ENCODE measurements around the gene CYTH3.

CYTH3 gene

DNA sequence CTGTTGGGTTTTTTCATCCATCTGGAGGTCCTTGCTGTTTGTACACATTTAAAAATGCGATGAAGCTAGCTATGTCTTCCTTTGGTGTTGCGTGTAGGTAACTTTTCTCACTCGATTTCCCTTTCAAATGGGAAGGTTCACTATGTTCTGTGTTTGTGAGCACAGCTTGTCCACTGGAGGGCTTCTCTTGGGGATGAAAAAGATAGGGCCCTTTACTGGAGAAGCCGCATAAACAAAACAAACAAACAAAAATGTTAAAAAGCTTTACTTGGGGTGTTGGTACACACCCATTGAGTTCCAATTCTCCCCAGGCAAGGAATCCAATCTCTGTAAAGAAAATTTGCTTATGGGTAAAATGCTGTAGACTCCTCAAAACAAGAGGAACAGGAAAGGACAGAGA, 23.4 kb downstream of the CYTH3 start:
- Histone ChIP-seq H3K27ac (ENCODE audit: insufficient read depth, low read length, poor library complexity, severe bottlenecking) (no peak overlapping the region), H3K9me3 (ENCODE audit: control insufficient read depth, low read length) (no peaks in the 10 kb centered on the region), H3K36me3 (ENCODE audit: control insufficient read depth, insufficient read depth, low read length) (no peaks in the 10 kb centered on the region), H3K4me1 (ENCODE audit: control insufficient read depth, insufficient read depth, low read length, poor library complexity, severe bottlenecking) (no peaks in the 10 kb centered on the region), H3K27me3 (replicated peaks; ENCODE audit: control insufficient read depth, insufficient read depth, low read length, poor library complexity, severe bottlenecking) (no peaks in the 10 kb centered on the region), H3K4me3 (ENCODE audit: insufficient read depth, low read depth, low read length, poor library complexity, severe bottlenecking) (no peak overlapping the region)
- no peak for DNase-seq

DNA sequence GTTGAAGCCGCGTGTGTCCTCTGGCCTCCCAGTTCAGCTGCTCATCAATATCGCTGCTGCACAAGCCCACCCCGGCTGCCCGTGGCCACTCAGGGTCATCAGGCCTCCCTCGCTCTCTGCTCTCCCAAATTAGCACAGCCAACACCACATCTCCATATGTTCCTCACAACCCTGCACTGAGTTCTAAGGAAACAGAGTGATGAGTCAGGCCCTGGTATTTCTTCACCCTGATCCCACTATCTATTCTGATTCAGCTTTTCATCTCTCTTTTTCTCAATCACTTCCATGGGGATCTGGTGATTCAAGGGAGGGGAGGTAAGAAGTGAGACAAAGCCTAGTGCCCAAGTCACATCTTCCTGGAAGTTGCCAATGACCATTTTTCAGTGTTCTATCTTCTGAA, 23.8 kb downstream of the CYTH3 start:
- DNase-seq: no peak
- Histone ChIP-seq H3K36me3 (ENCODE audit: control insufficient read depth, insufficient read depth, low read length) (no peaks in the 10 kb centered on the region), H3K27me3 (replicated peaks; ENCODE audit: control insufficient read depth, insufficient read depth, low read length, poor library complexity, severe bottlenecking) (no peaks in the 10 kb centered on the region), H3K27ac (ENCODE audit: insufficient read depth, low read length, poor library complexity, severe bottlenecking) (no peak overlapping the region), H3K4me1 (ENCODE audit: control insufficient read depth, insufficient read depth, low read length, poor library complexity, severe bottlenecking) (no peaks in the 10 kb centered on the region), H3K9me3 (ENCODE audit: control insufficient read depth, low read length) (no peaks in the 10 kb centered on the region), H3K4me3 (ENCODE audit: insufficient read depth, low read depth, low read length, poor library complexity, severe bottlenecking) (no peak overlapping the region)

- Histone ChIP-seq H3K36me3 (ENCODE audit: control insufficient read depth, insufficient read depth, low read length) (no peaks in the 10 kb centered on the region), H3K9me3 (ENCODE audit: control insufficient read depth, low read length) (no peaks in the 10 kb centered on the region), H3K27ac (ENCODE audit: insufficient read depth, low read length, poor library complexity, severe bottlenecking) (no peak overlapping the region), H3K4me3 (ENCODE audit: insufficient read depth, low read depth, low read length, poor library complexity, severe bottlenecking) (no peak overlapping the region), H3K27me3 (replicated peaks; ENCODE audit: control insufficient read depth, insufficient read depth, low read length, poor library complexity, severe bottlenecking) (no peaks in the 10 kb centered on the region), H3K4me1 (ENCODE audit: control insufficient read depth, insufficient read depth, low read length, poor library complexity, severe bottlenecking) (no peaks in the 10 kb centered on the region)
- DNase-seq: no peak
Observed at GRCh38 chr7:6246251-6246917, 26.0 kb downstream of the CYTH3 start.

GRCh38 chr7:6244021-6244420, 28.4 kb downstream of the CYTH3 start:
- no peaks in the 10 kb centered on the region for H3K36me3 ChIP-seq (ENCODE audit: control insufficient read depth, insufficient read depth, low read length)
- no peaks in the 10 kb centered on the region for H3K9me3 ChIP-seq (ENCODE audit: control insufficient read depth, low read length)
- no peak for DNase-seq
- no peak overlapping the region for H3K27ac ChIP-seq (ENCODE audit: insufficient read depth, low read length, poor library complexity, severe bottlenecking)
- H3K27me3 ChIP-seq (replicated peaks; ENCODE audit: control insufficient read depth, insufficient read depth, low read length, poor library complexity, severe bottlenecking): no peaks in the 10 kb centered on the region
- H3K4me1 ChIP-seq (ENCODE audit: control insufficient read depth, insufficient read depth, low read length, poor library complexity, severe bottlenecking): no peaks in the 10 kb centered on the region
- H3K4me3 ChIP-seq (ENCODE audit: insufficient read depth, low read depth, low read length, poor library complexity, severe bottlenecking): no peak overlapping the region

DNA sequence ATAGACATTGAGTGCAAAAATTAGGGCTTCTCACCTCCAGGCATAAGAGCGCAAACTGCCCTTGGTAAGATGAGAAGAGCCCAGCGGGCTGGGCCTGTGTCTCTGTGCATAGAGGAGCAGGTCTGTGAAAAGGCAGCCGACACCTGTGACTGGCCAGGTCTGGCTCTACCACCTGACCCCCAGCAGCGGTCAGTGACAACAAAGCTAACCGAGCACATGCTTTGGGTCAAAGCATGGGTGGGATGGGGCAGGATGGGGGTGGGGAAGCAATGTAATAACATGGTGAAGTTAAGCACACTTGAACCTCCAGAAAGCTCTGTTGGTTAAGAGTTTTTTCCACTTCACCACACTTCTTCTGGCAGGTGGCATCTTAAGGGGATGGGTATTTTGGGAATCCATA, 29.3 kb downstream of the CYTH3 start:
- DNase-seq: no peak
- Histone ChIP-seq H3K4me1 (ENCODE audit: control insufficient read depth, insufficient read depth, low read length, poor library complexity, severe bottlenecking) (no peaks in the 10 kb centered on the region), H3K36me3 (ENCODE audit: control insufficient read depth, insufficient read depth, low read length) (no peaks in the 10 kb centered on the region), H3K27me3 (replicated peaks; ENCODE audit: control insufficient read depth, insufficient read depth, low read length, poor library complexity, severe bottlenecking) (no peaks in the 10 kb centered on the region), H3K9me3 (ENCODE audit: control insufficient read depth, low read length) (no peaks in the 10 kb centered on the region), H3K4me3 (ENCODE audit: insufficient read depth, low read depth, low read length, poor library complexity, severe bottlenecking) (no peak overlapping the region), H3K27ac (ENCODE audit: insufficient read depth, low read length, poor library complexity, severe bottlenecking) (no peak overlapping the region)

- Histone ChIP-seq H3K36me3 (ENCODE audit: control insufficient read depth, insufficient read depth, low read length) (no peaks in the 10 kb centered on the region), H3K4me3 (ENCODE audit: insufficient read depth, low read depth, low read length, poor library complexity, severe bottlenecking) (no peak overlapping the region), H3K4me1 (ENCODE audit: control insufficient read depth, insufficient read depth, low read length, poor library complexity, severe bottlenecking) (no peaks in the 10 kb centered on the region), H3K27me3 (replicated peaks; ENCODE audit: control insufficient read depth, insufficient read depth, low read length, poor library complexity, severe bottlenecking) (no peaks in the 10 kb centered on the region), H3K27ac (ENCODE audit: insufficient read depth, low read length, poor library complexity, severe bottlenecking) (no peak overlapping the region), H3K9me3 (ENCODE audit: control insufficient read depth, low read length) (no peaks in the 10 kb centered on the region)
- no peak for DNase-seq
Observed at GRCh38 chr7:6242561-6242960, 29.9 kb downstream of the CYTH3 start.

GRCh38 chr7:6241607-6241973, 30.8 kb downstream of the CYTH3 start:
- H3K27me3 ChIP-seq (replicated peaks; ENCODE audit: control insufficient read depth, insufficient read depth, low read length, poor library complexity, severe bottlenecking): no peaks in the 10 kb centered on the region
- no peaks in the 10 kb centered on the region for H3K9me3 ChIP-seq (ENCODE audit: control insufficient read depth, low read length)
- no peaks in the 10 kb centered on the region for H3K36me3 ChIP-seq (ENCODE audit: control insufficient read depth, insufficient read depth, low read length)
- no peak for DNase-seq
- no peak overlapping the region for H3K27ac ChIP-seq (ENCODE audit: insufficient read depth, low read length, poor library complexity, severe bottlenecking)
- H3K4me1 ChIP-seq (ENCODE audit: control insufficient read depth, insufficient read depth, low read length, poor library complexity, severe bottlenecking): no peaks in the 10 kb centered on the region
- H3K4me3 ChIP-seq (ENCODE audit: insufficient read depth, low read depth, low read length, poor library complexity, severe bottlenecking): no peak overlapping the region

DNA sequence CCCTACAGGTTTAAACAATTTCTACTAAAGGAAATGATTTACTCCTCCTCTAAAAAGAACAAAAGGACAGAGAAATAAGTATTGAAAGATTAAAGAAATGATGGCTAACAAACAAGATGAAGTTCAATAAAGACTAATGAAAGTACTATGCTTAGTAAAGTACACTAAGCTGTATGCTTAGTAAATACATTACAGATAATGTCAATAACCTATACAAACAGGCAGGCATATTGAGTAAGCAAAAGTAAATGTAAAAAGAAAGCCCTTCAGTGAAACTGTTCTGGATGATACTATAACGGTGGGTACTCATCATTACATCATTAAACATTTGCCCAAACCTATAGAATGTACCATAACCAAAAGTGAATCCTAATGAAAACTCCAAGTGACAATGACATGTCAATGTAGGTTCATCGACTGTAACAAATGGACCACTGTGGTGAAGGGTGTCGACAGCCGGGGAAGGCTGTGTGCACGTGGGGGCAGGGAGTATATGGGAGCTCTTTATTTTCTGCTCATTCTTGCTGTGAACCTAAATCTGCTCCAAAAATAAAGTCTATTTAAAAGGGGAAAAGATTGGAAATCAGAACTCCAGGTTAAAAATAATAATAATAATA, 34.0 kb downstream of the CYTH3 start:
- DNase-seq: no peak
- Histone ChIP-seq H3K9me3 (ENCODE audit: control insufficient read depth, low read length) (no peaks in the 10 kb centered on the region), H3K36me3 (ENCODE audit: control insufficient read depth, insufficient read depth, low read length) (no peaks in the 10 kb centered on the region), H3K4me1 (ENCODE audit: control insufficient read depth, insufficient read depth, low read length, poor library complexity, severe bottlenecking) (peaks cover 8% of the 10 kb centered on the region), H3K4me3 (ENCODE audit: insufficient read depth, low read depth, low read length, poor library complexity, severe bottlenecking) (no peak overlapping the region), H3K27me3 (replicated peaks; ENCODE audit: control insufficient read depth, insufficient read depth, low read length, poor library complexity, severe bottlenecking) (no peaks in the 10 kb centered on the region), H3K27ac (ENCODE audit: insufficient read depth, low read length, poor library complexity, severe bottlenecking) (no peak overlapping the region)

- Histone ChIP-seq H3K36me3 (ENCODE audit: control insufficient read depth, insufficient read depth, low read length) (no peaks in the 10 kb centered on the region), H3K27ac (ENCODE audit: insufficient read depth, low read length, poor library complexity, severe bottlenecking) (no peak overlapping the region), H3K27me3 (replicated peaks; ENCODE audit: control insufficient read depth, insufficient read depth, low read length, poor library complexity, severe bottlenecking) (no peaks in the 10 kb centered on the region), H3K4me3 (ENCODE audit: insufficient read depth, low read depth, low read length, poor library complexity, severe bottlenecking) (no peak overlapping the region), H3K4me1 (ENCODE audit: control insufficient read depth, insufficient read depth, low read length, poor library complexity, severe bottlenecking) (peaks cover 12% of the 10 kb centered on the region), H3K9me3 (ENCODE audit: control insufficient read depth, low read length) (no peaks in the 10 kb centered on the region)
- DNase-seq: no peak
Observed at GRCh38 chr7:6237730-6238129, 34.7 kb downstream of the CYTH3 start.

- no peak for DNase-seq
- H3K36me3 ChIP-seq (ENCODE audit: control insufficient read depth, insufficient read depth, low read length): no peaks in the 10 kb centered on the region
- H3K27me3 ChIP-seq (replicated peaks; ENCODE audit: control insufficient read depth, insufficient read depth, low read length, poor library complexity, severe bottlenecking): no peaks in the 10 kb centered on the region
- no peak overlapping the region for H3K27ac ChIP-seq (ENCODE audit: insufficient read depth, low read length, poor library complexity, severe bottlenecking)
- H3K9me3 ChIP-seq (ENCODE audit: control insufficient read depth, low read length): no peaks in the 10 kb centered on the region
- peaks cover 16% of the 10 kb centered on the region for H3K4me1 ChIP-seq (ENCODE audit: control insufficient read depth, insufficient read depth, low read length, poor library complexity, severe bottlenecking)
- no peak overlapping the region for H3K4me3 ChIP-seq (ENCODE audit: insufficient read depth, low read depth, low read length, poor library complexity, severe bottlenecking)
Observed at GRCh38 chr7:6237011-6237410, 35.4 kb downstream of the CYTH3 start.

All from effector memory CD4-positive, alpha-beta T cell (primary cell).